MM.1S (cell line): Measurements from ENCODE around the gene UBE2G2.

ENCODE experiments used
- CTCF ChIP-seq: fragments of 300-600 bp; sonication (generic); IDR thresholded peaks from 2 replicates; pipeline ENCODE4 v1.5.1; 2016; ENCODE audit warnings: antibody characterized with exemption, low read length, mixed read lengths
- EZH2 ChIP-seq: fragments of 300-600 bp; sonication (generic); optimal IDR thresholded peaks from 2 replicates; pipeline ENCODE3; 2017; ENCODE audit warnings: low read depth, mild to moderate bottlenecking, antibody characterized with exemption, low read length, mixed read lengths

DNA sequence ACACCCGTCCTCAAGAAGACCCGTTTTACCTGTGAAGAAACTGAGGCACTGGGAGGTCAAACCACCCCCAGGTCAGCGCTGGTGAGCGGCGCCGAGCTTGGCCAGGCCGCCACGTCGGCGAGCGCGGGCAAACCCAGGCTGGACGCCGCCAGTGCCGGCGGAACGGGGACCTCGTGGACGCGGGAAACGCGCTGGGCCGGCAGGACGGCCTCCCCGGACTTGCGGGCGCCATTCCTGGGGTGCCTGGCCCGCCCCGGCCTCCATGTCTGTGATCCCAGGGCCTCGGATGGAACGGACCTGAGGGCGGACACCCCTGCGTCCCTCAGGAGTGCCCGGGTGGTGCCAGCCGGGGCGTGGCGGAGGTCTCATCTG, 17.0 kb upstream of the UBE2G2 start:
- no peak for TF ChIP-seq CTCF
- TF ChIP-seq EZH2 = no peak
